Dermis microvascular lymphatic vessel endothelial cell (primary cell): ENCODE data around the gene MEPCE. TPM values are rescaled to one million over a fixed set of nuclear protein-coding genes. Genes with fewer than 3 reads are reported as not detected.
A peak's percentile ranks its signal among the peaks of the same experiment; 100 is the strongest.
"Not testable (repeated sequence)": the region's sequence is repeated elsewhere in the genome, so short reads cannot be mapped to it uniquely, and the experiment has no call there.

ENCODE experiments used
- DNase-seq, 2 donors: peaks; one replicate each; pipeline versions ENCODE4 v3.0.0 to v3.0.0-alpha.2; 2010; ENCODE audit warnings: low read depth in 2 of 2
- total RNA-seq: library from RNA; depleted of rRNA; stranded (reverse); fragments of >200 nt; gene quantifications from 2 replicates; pipeline ENCODE4 v1.2.1, GENCODE V29; 2014

MEPCE gene
- total RNA-seq, 1 donor from 2014 or later: 32.2 TPM

DNA sequence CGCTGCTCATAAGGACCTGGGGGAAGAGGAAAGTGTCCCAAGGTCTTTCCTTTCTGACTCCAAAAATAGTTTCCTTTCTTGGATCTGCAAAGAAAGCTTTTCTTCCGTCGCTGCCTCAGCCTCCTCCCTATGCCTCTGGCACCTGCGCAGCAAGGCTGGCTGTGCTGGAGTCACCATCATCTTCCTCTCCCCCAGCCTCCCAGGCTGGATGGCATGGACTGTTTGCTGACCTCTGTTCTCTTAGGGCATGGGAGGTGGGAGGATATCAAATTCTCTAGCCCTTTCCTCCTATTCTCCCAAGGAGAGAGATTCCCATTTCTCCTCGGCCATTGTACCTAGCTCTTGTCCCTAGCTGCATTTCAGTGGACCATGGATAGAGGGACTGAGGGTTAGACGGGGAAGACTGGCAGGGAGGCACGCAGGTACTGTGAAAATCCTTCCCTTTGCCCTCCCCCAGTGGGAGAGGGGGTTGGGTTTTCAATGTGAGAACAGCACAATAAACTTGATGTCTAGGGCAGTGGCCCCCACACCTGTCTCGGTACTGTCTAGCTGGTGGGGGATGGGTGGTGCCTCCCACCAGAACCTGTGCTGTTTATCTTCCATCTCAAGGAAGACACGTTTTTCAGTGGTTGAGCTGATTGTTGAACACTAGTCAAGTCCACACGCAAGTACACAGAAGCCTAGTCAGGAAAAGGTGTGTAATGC, 4.1 kb downstream of the MEPCE start:
- no peak for DNase-seq

DNA sequence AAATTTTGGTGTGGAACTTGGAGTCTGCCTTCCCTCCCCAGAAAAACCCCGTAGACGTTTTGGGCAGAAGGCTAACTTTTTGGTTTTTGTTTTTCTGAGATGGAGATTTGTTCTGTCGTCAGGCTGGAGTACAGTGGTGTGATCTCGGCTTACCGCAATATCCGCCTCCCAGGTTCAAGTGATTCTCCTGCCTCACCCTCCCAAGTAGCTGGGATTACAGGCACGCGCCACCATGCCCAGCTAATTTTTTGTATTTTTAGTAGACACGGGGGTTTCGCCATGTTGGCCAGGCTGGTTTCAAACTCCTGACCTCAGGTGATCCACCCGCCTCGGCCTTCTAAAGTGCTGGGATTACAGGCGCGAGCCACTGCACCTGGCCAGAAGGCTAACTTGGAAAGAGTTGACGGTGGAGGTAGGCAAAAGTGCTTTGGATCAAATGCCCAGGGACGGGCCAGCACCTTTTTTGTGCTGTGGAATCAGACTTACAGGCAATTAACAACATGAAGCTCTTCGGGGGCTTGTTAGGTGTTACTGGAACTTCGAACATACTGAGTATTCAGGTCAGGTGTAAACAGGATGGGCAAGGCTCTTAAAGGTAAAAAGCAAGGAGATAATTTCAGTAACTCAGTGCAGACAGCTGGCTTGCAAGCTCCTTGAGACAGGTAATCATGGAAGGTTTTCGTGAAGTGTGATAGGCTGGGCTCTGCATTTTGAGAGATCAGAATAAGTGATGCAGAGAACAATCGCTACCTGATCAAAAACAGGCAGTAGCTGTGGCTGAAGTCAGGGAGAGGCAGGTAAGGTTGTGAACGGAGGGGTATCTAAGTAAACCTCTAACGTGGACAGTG, 4.9 kb downstream of the MEPCE start:
- no peak for DNase-seq

DNA sequence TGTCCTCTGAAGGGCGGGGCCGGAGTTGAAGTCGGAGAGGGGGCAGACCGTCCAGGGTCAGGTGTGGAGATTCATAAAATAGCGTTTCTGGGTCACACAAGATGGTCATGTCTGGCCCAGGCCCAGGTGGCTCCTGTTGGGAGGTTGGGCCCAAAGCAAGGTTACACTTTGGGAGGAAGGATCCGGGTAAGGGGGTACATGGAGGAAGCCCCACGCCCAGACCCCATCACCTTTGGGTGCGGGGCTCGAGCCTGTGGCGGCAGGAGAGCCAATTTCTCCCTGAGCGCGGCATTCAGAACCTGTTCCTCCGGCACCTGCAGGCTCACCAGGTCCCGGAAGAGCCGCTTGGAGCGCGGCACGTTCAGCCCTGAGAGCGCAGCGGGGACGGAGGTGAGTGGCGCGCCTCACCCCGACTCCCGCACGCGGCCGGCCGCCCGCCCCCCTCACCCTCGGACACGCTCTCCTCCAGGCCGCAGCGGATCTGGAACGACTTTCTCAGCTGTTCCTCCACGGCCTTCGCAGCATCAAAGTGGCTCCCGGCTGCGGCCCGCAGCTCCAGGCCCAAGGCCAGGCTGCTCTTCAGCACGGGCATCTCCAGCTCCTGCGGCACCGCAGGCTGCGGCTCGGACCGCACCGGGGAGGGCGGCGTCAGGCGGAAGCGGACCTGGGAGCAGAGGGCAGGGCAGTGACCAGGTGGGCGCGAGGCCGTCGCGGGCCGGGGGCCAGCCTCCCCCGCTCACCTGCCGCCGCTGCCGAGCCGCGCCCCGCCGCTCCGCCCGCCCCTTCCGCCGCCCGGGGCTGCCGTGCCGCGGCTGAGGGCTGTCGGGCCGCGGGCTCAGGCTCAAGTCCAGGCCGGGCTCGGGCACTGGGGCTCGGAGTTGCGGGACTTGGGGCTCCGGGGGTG, 6.0 kb downstream of the MEPCE start:
- DNase-seq: peak in 1 of 2 donors; percentile 31

DNA sequence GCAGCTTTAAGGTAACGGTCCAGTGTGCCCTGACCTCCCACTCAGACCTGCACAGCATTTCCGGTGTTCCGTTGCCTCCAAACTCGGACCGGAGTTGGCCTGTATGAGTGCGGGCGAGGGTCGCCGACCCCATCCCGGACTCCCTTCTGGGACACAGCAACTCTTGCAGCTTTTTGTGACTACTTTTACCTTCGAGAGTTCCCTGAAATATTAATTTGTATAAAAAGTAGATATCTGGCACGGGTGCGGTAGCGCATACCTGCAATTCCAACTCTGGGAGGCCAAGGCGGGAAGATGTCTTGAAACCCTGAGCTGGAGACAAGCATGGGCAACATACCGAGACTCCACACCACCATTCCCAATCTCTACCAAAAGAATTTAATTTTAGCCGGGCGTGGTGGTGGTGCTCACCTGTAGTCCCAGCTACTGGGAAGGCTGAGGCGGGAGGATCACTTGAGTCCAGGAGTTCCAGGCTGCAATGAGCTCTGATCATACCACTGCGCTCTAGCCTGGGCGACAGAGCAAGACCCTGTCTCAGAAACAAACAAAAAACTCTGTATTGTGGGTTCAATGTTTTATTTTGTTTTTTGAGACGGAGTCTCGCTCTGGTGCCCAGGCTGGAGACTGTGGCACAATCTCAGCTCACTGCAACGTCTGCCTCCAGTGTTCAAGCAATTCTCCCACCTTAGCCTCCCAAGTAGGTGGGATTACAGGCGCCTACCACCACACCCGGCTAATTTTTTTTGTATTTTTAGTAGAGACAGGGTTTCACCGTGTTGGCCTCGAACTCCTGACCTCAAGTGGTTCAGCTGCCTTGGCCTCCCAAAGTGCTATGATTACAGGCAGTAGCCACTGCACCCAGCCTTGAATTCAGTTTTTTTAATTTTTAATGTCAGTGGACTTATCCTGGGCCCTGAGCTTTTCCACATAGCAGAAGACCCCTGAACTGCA, 7.8 kb downstream of the MEPCE start:
- no peak for DNase-seq

DNA sequence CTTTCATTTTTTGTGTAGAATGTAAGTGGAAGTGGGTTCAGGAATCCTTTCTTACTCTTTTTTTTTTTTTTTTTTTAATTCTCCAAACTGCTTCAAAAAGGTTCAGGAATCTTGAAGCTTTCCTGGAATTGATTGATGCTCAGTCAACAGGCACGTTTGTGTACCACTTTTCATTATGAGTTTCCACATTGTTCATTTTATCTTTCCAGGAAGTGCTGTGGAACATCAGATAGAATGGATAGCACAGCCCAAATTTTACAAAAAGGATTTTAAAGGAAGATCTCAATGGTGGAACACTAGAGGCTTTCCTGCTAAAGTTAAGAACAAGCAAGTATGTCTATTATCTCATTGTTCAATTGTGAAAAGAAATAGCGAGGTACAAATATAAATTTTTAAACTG, 8.5 kb downstream of the MEPCE start:
- no peak for DNase-seq

DNA sequence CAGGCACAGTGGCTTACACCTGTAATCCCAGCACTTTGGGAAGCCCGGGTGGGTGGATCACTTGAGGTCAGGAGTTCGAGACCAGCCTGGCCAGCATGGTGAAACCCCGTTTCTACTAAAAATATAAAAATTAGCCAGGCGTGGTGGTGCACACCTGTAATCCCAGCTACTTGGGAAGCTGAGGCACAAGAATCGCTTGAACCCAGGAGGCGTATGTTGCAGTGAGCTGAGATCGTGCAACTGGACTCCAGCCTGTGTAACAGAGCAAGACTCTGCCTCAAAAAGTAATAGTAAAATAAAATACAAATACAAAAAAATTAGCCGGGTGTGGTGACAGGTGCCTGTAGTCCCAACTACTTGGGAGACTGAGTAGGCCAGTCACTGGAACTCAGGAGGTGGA, 9.1 kb downstream of the MEPCE start:
- not testable (repeated sequence) for DNase-seq

DNA sequence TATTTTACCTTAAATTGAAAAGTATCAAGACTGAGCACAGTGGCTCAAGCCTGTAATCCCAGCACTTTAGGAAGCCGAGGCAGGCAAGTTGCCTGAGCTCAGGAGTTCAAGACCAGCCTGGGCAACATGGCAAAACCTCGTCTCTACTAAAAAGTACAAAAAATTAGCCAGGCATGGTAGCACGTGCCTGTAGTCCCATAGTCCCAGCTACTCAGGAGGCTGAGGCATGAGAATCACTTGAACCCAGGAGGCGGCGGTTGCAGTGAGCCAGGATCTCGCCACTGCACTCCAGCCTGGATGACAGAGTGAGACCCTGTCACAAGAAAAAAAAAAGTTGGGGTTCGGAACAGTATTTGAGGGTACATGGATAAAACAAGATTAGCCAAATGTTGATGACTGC, 9.6 kb downstream of the MEPCE start:
- not testable (repeated sequence) for DNase-seq

DNA sequence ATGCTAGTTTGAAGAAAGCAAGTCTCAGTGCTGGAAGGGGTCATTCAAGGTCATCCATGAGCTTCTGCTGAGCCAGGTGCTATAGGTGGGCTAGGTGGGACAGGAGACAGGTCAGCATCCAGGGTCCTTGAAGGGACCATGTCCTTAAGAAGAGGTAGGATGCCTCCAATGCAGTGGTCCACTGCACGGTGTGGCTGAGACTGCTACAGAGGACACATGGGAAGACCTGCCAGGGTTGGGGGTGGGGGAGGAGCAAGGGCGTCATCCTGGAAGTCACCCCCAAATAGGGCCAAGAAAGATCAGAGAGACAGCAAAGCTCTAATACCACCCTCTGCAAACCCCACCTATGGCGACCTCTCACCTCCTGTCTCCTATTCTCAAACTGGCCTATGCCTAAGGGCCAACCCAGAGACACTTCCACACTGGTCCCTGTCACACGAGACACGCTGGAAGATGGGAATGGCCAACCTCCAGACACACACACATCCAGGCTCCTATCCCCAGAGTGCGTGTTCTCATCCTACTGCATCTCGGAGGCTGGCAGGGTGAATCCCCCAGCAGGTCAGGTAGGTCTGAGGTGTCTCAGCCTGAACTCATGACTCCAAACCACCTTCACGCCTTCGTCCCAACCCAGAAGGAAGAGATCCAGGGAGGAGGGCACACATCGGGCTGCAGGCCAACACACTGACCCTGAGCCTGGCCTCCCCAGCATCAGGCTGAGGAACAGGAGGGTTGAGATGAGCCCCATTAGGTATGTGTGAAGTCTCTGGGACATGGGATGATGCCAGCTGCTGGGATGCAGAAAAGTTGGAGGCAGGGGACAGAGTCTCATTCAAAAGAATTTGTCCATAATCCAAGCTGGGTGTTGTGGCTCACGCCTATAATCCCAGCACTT, 12.3 kb downstream of the MEPCE start:
- DNase-seq: no peak

DNA sequence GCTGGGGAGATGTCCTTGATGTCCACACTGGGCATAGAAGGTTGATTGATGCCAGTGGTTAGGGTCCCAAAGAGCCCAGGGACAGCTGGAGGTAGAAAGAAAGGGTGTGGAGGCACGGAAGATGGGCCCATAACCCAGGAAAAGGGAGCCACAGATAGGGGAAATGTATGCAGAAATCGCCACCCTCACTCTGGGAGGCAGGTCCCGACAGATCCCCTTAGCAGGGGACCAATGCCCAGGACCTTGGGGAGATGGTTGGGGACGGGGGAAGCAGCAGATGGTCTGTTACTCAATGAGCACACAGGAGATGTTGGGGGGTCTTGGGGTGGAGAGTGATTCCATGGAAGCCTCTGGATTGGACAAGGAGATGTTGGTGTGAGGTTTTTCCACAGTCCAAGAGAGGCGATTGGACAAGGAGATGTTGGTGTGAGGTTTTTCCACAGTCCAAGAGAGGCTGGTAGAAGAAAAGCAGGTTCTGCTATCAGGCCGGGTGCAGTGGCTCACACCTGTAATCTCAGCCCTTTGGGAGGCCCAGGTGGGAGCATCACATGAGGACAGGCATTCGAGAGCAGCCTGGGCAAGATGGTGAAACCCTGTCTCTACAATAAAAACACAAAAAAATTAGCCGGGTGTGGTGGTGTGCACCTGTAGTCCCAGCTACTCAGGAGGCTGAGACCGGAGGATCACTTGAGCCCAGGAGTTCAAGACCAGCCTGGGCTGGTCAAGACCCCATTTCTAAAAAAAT, 13.6 kb downstream of the MEPCE start:
- DNase-seq: no peak

DNA sequence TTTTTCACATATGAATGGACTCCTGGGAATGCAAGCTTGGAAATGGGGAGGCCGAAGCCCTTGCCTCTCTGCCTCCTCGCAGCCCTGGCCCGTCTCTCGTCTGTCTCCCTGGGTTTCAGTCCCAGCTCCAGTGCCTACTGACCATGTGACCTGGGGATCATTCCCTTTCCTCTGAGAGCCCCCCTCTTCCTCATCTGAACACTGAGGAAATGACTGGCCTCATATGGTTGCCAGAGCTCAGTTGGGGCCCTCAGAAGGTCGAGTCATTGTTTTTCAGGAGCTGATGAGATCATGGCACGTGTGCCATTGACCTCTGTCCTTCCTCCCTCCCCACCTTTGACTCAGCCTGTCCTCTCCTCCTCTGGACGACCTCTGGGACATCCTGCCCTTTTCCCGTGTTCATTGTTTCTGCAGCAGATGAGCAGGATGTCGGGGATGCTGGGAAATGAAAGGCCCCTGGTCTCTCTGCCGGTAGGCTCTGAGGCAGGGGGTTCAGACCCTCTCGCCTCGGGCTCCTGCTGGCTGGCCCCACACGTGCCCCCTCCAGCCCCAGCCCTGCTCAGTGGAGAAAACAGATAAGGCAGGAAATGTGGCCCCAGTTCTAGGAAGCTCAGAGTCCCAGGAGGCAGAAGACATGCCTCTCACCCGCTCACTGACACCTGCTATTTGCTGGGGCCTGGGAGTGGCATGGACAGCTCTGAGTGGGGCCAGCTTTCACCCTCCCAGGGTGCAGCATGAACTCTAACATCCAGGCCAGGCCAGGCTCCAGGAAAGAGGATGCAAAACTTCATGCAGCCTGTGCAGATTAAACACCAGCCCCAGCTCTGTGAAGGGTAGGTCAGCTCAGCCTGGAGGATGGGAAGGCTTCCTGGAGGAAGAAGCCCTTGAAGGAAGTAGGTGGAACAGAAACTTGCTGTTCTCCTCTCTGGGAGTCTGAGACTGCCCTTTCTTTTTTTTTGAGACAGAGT, 15.0 kb downstream of the MEPCE start:
- peak; percentile 98 to 99 for DNase-seq

DNA sequence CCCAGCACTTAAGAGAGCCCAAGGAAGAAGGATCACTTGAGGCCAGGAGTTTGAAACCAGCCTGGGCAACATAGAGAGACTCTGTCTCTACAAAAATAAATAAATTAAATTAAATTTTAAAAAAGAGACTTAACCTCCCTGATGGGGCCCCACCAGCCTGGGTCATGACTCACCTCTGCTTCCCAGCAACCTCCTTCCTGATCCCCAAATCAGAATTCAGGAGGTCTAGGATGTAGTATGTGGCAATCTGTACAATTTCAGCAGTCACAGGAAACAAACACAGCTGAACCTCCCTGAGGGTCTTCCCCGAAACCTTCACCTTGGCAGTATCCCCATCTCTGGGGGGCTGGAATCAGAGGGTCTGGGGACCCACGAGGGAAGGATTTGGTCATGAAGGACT, 16.4 kb downstream of the MEPCE start:
- no peak for DNase-seq

DNA sequence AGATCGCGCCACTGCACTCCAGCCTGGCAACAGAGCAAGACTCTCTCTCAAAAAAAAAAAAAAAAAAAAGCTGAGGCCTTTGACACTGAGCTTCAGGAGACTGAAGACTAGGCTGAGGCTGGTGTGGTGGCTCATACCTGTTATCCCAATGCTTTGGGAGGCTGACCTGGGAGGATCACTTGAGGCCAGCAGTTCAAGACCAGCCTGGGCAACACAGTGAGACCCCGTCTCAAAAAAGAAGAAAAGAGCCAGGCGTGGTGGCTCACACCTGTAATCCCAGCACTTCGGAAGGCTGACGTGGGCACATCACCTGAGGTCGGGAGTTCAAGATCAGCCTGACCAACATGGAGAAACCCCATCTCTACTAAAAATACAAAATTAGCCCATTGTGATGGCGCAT, 17.7 kb downstream of the MEPCE start:
- not testable (repeated sequence) for DNase-seq

DNA sequence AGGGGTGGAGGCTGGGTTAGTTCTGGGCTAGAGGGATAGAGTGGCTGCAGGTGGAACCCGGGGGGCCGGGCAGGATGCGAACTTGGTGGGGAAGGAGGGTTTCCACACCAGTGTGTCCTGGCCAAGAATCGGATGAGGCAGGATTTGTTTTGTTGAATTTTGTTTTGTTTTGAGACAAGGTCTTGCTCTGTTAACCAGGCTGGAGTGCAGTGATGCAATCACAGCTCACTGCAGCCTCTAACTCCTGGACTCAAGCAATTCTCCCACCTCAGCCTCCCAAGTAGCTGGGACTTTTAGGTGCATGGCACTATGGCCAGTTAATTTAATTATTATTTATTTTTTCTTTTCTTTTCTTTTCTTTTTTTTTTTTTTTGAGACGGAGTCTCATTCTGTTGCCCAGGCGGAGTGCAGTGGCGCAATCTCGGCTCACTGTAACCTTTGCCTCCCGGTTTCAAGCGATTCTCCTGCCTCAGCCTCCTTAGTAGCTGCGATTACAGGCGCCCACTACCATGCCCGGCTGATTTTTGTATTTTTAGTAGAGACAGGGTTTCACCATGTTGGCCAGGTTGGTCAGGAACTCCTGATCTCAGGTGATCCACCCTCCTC, 19.7 kb downstream of the MEPCE start:
- no peak for DNase-seq

DNA sequence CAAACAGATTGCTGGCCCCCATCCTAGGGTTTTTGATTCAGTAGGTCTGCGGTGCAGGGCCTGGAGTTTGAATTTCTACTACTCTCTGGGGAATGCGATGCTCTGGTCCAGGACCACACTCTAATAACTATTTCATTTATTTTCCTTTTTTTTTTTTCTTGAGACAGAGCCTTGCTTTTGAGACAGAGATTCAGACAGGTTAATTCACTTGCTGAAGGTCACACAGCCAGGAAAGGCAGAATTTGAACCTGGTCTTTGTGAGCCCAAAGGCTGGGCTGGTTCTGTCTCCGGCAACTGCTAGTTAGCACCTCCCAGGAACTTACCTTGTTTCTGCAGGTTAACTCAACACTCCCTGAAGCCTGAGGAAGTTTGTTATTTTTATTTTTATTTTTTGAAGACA, 22.9 kb downstream of the MEPCE start:
- DNase-seq: no peak

DNA sequence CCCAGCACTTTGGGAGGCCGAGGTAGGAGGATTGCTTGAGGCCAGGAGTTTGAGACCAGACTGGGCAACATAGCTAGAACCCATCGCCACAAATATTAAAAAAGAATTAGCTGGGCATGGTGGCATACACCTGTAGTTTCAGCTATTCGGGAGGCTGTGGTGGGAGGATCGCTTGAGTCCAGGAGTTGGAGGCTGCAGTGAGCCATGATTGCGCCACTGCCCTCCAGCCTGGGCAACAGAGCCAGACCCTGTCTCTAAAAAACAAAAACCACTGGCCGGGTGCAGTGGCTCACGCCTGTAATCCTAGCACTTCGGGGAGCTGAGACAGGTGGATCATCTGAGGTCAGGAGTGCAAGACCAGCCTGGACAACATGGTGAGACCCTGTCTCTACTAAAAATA, 24.2 kb downstream of the MEPCE start:
- DNase-seq: not testable (repeated sequence)

DNA sequence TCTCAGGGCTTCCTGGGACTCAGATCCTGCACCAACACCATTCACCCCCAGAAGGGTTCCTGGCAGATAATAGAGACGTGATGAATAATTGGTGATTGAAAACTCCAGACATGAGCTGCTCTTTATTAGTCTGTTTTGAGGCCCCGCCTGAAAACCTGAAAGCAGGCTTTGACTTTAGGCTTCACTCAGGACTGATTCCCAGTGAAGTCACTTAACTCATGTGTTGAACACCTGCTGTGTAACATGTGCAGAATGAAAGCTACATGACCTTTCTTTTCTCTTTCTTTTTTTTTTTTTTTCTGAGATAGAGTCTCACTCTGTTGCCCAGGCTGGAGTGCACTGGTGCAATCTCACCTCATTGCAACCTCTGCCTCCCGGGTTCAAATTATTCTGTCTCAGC, 25.6 kb downstream of the MEPCE start:
- DNase-seq: no peak

DNA sequence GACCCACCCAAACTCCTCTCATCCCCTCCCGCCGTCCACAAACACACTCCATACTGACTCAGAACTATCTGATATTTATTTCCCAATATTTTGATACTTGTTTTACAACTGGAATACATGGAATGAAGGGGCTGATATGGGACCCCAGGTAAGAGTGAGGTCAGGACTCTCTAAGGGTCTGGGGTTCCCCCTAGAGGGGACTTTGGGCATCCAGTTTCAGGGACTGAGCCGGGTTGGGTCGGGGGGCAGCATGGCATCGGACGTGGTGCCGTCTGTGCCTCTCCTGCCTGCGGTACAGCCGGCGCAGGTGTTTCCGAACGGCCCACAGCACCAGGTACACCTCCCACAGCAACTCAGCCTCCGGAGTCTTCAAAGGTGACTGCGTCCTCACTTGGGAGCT, 26.9 kb downstream of the MEPCE start:
- no peak for DNase-seq
